HPDE6-E6E7 (cell line): Measurements from ENCODE around the gene CADPS.

ENCODE experiments used
- DNase-seq: peaks from one replicate; pipeline ENCODE4 v3.0.0; 2011; ENCODE audit warnings: missing footprints; ENCODE audit errors: extremely low spot score

CADPS gene

GRCh38 chr3:62375655-62376453 lies 499.4 kb downstream of the CADPS start:
- no peak for DNase-seq

GRCh38 chr3:62374341-62375218 lies 500.6 kb downstream of the CADPS start:
- no peak for DNase-seq

- no peak for DNase-seq
These were observed 501.4 kb downstream of the CADPS start for GRCh38 chr3:62373714-62374333.

DNA sequence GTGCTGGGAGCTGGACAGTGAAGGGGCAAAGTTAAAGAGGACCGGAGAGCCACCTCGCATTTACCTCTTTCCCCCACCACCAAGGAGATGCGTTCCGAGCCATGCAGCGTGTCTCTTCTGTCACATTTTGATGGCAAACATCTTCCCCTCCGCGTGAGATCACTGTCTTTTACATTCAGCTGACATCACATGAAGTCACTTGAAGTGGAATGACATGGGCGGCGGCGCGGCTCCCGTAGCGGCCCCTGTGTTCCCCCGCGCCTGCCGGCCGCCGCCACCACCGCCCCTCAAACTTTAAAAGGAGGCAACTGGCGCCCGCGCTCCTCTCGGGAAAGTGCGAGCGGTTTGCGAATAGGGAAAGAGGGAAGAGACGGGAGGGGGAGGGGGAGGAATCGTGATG lies 502.0 kb downstream of the CADPS start, which contains the start of gene FEZF2:
Gene FEZF2, minus strand, starts transcription at position 336 of the 400 bp plus-strand sequence. CDS start 682 bp downstream, outside the sequence.
- no peak for DNase-seq

- no peak for DNase-seq
These were observed 502.6 kb downstream of the CADPS start for GRCh38 chr3:62372621-62373041.

DNA sequence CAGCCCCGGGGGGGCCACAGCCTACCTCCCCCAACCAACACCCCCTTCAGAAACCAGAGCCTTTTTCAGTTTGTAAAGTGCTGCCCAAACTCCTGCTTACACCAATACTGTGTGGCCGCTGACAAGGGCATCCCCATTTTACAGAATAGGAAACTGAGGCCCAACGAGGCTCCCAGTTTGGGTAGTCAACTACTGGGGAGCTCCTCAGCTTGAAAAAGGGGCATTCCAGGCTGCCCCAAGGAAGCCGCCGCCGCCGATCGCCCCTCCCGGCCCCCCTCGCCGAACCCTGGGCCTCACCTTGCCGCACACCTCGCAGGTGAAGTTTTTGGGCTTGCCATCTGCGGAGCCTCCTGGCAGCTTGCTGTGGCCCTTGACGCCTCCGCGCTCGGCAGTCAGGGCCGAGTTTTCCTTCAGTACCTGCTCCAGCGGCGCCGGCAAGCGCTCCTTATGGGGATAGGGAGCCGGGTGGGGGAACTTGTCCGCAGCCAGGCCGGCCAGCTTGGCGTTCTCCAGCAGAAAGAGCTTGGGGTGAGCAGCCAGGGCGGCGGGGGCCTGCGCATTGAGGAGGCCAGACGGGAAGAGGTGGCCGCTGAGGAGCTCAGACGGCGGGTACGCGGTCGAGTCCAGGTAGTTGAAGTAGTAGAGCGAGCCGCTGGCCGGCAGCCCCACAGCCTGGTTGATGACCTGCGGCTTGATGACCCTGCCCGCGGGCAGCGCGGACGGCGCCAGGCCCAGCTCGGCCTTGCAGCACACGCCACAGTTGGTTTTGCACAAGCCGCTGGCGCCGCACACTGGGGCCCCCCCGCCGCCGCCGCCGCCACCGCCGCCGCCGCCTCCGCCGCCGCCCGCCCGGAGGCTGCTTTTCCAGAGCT lies 503.3 kb downstream of the CADPS start:
- DNase-seq = no peak

- no peak for DNase-seq
These were observed 504.1 kb downstream of the CADPS start for GRCh38 chr3:62370858-62371719.

GRCh38 chr3:62370112-62370857 lies 504.9 kb downstream of the CADPS start:
- DNase-seq = no peak

DNA sequence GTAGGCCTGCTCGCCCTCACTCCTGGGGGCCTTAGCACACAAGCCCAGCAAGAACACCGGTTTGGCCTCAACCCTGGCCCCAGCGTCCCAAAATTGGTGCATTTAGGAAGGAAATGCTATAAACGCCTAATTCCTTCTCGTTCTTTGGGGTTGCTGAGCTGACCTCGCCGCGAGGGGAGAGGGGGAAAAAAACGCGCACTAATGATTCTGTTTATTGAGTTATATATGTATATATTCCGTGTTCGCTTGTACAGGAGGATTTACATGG lies 505.8 kb downstream of the CADPS start:
- no peak for DNase-seq

GRCh38 chr3:62368705-62369475 lies 506.3 kb downstream of the CADPS start:
- DNase-seq = no peak

DNA sequence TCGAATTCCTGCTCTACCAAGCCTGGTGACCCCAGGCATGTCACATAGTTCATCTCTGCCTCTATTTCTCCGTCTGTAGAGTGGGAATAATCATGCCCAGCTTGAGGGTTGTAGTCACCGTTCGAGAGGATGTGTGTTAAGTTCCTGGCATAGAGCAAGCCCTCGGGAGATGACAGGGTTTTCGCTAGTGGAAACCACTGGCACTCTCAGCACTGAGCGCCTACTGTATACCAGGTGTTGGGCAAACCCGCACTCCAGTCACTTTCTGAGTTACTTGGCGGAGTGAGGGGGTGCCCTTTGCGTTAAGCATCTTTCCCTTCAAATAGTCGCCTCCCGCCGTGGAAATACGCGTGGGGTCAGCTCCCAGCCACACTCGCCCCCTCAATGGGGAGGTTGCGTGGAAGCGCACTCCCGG lies 506.9 kb downstream of the CADPS start:
- DNase-seq = no peak

DNA sequence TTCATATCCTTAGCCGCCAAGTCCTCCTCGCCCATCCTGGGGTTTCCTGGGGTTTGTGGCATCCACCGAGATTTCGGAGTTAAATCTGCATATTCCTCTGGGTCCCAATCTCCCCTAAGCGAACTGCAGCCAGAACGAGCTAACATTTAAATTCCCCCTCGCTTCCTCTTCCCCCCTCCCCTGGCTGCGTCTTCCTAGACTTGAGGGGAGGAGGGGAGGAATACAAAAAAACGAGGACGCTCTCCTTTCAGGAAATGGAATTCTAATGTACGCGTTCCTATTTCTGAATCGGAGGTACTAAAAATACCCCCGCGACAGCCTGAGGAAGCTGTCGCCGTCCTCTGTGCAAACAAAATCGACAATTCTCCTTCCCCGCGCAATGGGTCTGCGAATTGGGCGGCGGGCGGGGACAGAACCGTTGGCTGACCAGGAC lies 507.4 kb downstream of the CADPS start:
- no peak for DNase-seq

- DNase-seq = no peak
These were observed 509.1 kb downstream of the CADPS start for GRCh38 chr3:62366126-62366484.

DNA sequence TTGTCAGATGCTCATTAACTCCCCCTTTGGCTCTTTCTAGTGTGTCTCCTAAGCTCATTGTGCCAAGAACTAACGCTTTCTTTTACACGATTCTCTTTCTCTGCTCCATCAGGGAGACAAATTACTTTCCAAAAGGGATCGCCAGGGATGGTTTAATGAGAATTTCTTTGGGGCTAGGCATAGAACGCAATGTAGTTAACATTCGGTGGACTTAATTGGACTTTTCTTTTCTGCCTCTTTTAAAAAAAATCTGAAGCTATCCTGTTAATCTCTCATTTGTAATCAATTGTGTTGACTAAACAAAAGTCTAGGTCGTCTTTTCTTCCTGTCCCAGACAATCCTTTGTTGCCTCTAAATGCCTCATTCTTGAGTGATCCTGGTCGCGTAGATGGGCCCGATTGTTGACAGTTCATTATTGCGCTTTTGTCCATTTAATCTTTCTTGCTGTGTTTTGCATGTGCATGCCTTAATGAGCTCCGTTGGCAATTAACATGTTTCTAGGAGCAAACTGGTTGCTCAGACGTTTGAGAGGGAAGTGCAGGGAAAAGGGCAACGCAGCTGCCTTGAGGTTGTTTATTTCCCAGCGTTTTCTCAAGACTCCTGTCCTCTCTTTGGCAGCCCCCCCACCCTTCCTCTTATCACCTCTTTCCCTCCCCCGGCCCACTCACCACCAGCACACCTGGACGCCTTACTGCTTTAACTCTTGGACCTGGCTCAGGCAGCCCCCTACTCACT lies 509.7 kb downstream of the CADPS start:
- no peak for DNase-seq

GRCh38 chr3:62364191-62364590 lies 511.0 kb downstream of the CADPS start:
- no peak for DNase-seq

- DNase-seq = no peak
These were observed 511.9 kb downstream of the CADPS start for GRCh38 chr3:62363275-62363674.

DNA sequence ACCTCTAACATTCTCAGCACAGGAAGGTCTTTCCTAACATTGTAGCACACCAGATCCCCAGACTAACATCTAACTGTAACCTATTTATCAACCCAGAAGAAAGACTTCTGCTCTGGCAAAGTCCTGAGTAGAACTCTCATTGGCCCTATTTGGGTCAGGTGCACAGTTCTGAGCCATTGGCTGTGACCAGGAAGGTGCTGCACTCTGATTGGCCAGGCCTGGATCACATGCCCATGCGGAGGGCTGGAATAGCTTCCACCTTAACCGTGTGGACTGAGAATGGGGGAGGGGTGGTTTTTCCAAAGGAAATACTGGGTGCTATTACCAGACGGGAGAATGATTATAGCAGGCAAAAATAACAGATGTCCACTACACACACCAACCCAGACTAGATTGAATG lies 513.4 kb downstream of the CADPS start:
- DNase-seq = no peak

DNA sequence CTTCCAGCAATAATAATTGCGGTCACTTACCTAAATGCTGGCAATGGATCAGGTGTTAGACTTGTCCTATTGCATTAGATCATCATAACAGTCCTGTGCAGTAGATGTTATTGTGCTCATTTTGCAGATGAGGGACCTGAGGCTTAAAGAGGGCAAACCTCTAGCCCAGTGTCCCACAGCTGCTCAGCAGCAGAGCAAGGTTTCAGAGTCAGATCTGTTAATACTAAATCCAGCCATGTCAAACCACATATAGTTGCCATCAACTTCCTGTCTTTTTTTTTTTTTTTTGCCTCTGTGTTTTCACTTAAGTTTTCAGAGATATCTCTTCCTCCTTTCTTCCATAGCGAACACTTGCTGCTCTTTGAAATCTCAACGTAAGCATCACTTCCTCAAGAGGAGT lies 514.0 kb downstream of the CADPS start:
- DNase-seq = no peak
